ENCODE data around the gene TOMM6. TPM values are rescaled to one million over a fixed set of nuclear protein-coding genes. Genes with fewer than 3 reads are reported as not detected.

TOMM6 gene
- total and polyA plus RNA-seq, 4 donors: 48.2 to 123 (median 86.1) TPM

GRCh38 chr6:41780551-41781365 lies 6.7 kb upstream of the TOMM6 start, which contains the start of gene PRICKLE4:
Gene PRICKLE4, plus strand, starts transcription at chr6:41780782. Its CDS starts 2,692 bp downstream, at chr6:41783474.
- no peaks in the 10 kb centered on the region for H3K27me3 ChIP-seq (ENCODE audit: control insufficient read depth in 4 of 4, insufficient read depth in 4 of 4, low read length in 3 of 4)
- H3K9ac ChIP-seq (ENCODE audit: low read depth in 1 of 2, low read length in 2 of 2): peak within 1 kb of the TSS; percentile 6 to 57
- WGBS: under 1% methylated on average over 36 of the region's 36 CpGs
- H3K27ac ChIP-seq (ENCODE audit: low read depth in 1 of 2, low read length in 2 of 2): peak within 1 kb of the TSS; percentile 51 to 66
- TF ChIP-seq GABPA (IDR thresholded peaks at IDR 0.05 in 1 of 2, conservative IDR thresholded peaks at IDR 0.05 in 1 of 2) (peak in 1 of 2 donors; percentile 14), SP1 (IDR thresholded peaks at IDR 0.05) (peak; percentile 28), FOXA2 (IDR thresholded peaks at IDR 0.05) (no peak), NR2F2 (IDR thresholded peaks at IDR 0.05) (peak; percentile 7), HNF4A (conservative IDR thresholded peaks at IDR 0.05) (peak in 1 of 2 donors; percentile 7), YY1 (IDR thresholded peaks at IDR 0.05) (peak; percentile 20), TAF1 (conservative IDR thresholded peaks at IDR 0.05) (no peak), RXRA (IDR thresholded peaks at IDR 0.05) (peak in 1 of 2 donors; percentile 18)
- peaks cover 2 to 27% (median 20%) of the 10 kb centered on the region in 4 donors for H3K4me1 ChIP-seq (ENCODE audit: control insufficient read depth in 4 of 4, insufficient read depth in 4 of 4, low read length in 3 of 4)
- H3K36me3 ChIP-seq (ENCODE audit: control insufficient read depth in 4 of 4, insufficient read depth in 3 of 4, low read depth in 1 of 4, low read length in 3 of 4): peaks cover 0 to 5% (median 0%) of the 10 kb centered on the region in 4 donors
- no peaks in the 10 kb centered on the region for H3K9me3 ChIP-seq (ENCODE audit: control insufficient read depth in 4 of 4, low read length in 3 of 4)
- peak; percentile 47 for DNase-seq (ENCODE audit: low spot score)
- peak within 1 kb of the TSS; percentile 75 to 85 (median 81) for H3K4me3 ChIP-seq (ENCODE audit: low read depth in 1 of 3, low read length in 3 of 3)

DNA sequence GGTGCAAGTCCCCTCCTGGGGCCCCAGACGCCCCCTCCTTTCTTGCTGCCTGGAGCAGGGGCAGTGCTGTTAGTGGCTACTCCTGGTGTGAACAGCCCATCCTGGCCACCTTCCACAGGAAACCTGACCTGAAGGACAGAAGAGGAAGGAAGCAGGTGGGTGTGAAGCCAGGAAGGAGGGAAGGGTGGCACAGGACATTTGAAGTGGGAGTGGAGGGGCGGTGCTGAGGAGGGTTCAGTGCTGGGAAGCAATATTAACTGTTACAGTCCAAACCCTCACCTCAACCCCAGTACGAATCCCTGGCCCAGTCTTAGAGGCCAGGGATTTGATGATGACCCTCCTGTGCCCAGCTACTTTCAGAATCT lies 6.1 kb upstream of the TOMM6 start:
- Histone ChIP-seq H3K27ac (ENCODE audit: low read depth in 1 of 2, low read length in 2 of 2) (peak overlapping the region; percentile 51 to 55), H3K9me3 (ENCODE audit: control insufficient read depth in 4 of 4, low read length in 3 of 4) (no peaks in the 10 kb centered on the region), H3K36me3 (ENCODE audit: control insufficient read depth in 4 of 4, insufficient read depth in 3 of 4, low read depth in 1 of 4, low read length in 3 of 4) (peaks cover 0 to 5% (median 0%) of the 10 kb centered on the region in 4 donors), H3K4me1 (ENCODE audit: control insufficient read depth in 4 of 4, insufficient read depth in 4 of 4, low read length in 3 of 4) (peaks cover 6 to 33% (median 24%) of the 10 kb centered on the region in 4 donors), H3K9ac (ENCODE audit: low read depth in 1 of 2, low read length in 2 of 2) (peak overlapping the region; percentile 6 to 57), H3K27me3 (ENCODE audit: control insufficient read depth in 4 of 4, insufficient read depth in 4 of 4, low read length in 3 of 4) (no peaks in the 10 kb centered on the region), H3K4me3 (ENCODE audit: low read depth in 1 of 3, low read length in 3 of 3) (peak overlapping the region in 2 of 3 donors; percentile 70 to 81)
- no peak for DNase-seq (ENCODE audit: low spot score)
- 26% methylated on average over 3 of the region's 3 CpGs for WGBS
- TF ChIP-seq JUND (IDR thresholded peaks at IDR 0.05) (peak in 1 of 2 donors; percentile 2), EGR1 (IDR thresholded peaks at IDR 0.05; ENCODE audit: low read depth in 2 of 2) (no peak), YY1 (IDR thresholded peaks at IDR 0.05) (peak; percentile 0), HNF4A (conservative IDR thresholded peaks at IDR 0.05) (no peak), TAF1 (conservative IDR thresholded peaks at IDR 0.05) (no peak), REST (IDR thresholded peaks at IDR 0.05) (no peak)

DNA sequence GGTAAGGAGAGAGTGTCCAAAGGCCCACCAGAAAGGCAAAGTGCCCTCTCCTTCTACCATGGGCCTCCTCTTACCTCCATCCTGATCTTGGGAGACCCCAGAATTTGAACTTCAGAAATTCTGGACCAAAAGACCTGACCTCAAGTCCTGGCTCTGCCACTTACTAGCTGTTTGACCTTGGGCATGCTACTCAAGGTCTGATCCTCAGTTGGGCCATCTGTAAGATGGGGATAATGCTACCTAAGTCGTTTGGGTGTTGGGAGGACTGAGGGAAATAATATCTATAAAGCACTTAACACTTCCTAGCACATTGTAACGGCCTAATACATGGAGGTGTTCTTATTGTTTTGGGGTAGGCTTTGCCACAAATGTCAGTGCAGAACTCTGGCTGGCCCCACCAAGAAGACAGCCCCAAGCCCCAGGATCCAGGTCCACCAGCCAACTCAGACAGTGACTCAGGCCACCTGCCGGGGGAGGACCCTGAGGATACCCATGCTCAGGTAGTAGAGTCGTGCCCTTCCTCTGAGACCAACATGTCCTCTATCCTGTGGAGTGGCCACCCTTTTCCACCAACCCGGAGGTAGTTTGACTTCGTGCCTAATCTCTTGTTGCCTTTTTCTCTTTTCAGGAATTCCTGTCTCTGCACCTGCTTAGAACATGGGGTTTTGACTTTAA lies 4.3 kb upstream of the TOMM6 start:
- H3K36me3 ChIP-seq (ENCODE audit: control insufficient read depth in 4 of 4, insufficient read depth in 3 of 4, low read depth in 1 of 4, low read length in 3 of 4): no peaks in the 10 kb centered on the region
- no peaks in the 10 kb centered on the region for H3K9me3 ChIP-seq (ENCODE audit: control insufficient read depth in 4 of 4, low read length in 3 of 4)
- no peak overlapping the region for H3K27ac ChIP-seq (ENCODE audit: low read depth in 1 of 2, low read length in 2 of 2)
- no peak overlapping the region for H3K9ac ChIP-seq (ENCODE audit: low read depth in 1 of 2, low read length in 2 of 2)
- H3K4me1 ChIP-seq (ENCODE audit: control insufficient read depth in 4 of 4, insufficient read depth in 4 of 4, low read length in 3 of 4): peaks cover 6 to 33% (median 24%) of the 10 kb centered on the region in 4 donors
- 85% methylated on average over 6 of the region's 6 CpGs for WGBS
- no peaks in the 10 kb centered on the region for H3K27me3 ChIP-seq (ENCODE audit: control insufficient read depth in 4 of 4, insufficient read depth in 4 of 4, low read length in 3 of 4)
- DNase-seq (ENCODE audit: low spot score): no peak
- H3K4me3 ChIP-seq (ENCODE audit: low read depth in 1 of 3, low read length in 3 of 3): no peak overlapping the region
- TF ChIP-seq HNF4A (conservative IDR thresholded peaks at IDR 0.05): no peak
- TF ChIP-seq RAD21 (IDR thresholded peaks at IDR 0.05): no peak
- TF ChIP-seq FOXA1 (IDR thresholded peaks at IDR 0.05): no peak
- no peak for TF ChIP-seq JUND (IDR thresholded peaks at IDR 0.05)
- no peak for TF ChIP-seq HNF4G (IDR thresholded peaks at IDR 0.05)
- no peak for TF ChIP-seq NR2F2 (IDR thresholded peaks at IDR 0.05)
- TF ChIP-seq REST (IDR thresholded peaks at IDR 0.05): no peak
- no peak for TF ChIP-seq EGR1 (IDR thresholded peaks at IDR 0.05; ENCODE audit: low read depth in 2 of 2)
- no peak for TF ChIP-seq TAF1 (conservative IDR thresholded peaks at IDR 0.05)
- TF ChIP-seq YY1 (IDR thresholded peaks at IDR 0.05): no peak
- TF ChIP-seq, protein P1, sequence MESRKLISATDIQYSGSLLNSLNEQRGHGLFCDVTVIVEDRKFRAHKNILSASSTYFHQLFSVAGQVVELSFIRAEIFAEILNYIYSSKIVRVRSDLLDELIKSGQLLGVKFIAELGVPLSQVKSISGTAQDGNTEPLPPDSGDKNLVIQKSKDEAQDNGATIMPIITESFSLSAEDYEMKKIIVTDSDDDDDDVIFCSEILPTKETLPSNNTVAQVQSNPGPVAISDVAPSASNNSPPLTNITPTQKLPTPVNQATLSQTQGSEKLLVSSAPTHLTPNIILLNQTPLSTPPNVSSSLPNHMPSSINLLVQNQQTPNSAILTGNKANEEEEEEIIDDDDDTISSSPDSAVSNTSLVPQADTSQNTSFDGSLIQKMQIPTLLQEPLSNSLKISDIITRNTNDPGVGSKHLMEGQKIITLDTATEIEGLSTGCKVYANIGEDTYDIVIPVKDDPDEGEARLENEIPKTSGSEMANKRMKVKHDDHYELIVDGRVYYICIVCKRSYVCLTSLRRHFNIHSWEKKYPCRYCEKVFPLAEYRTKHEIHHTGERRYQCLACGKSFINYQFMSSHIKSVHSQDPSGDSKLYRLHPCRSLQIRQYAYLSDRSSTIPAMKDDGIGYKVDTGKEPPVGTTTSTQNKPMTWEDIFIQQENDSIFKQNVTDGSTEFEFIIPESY (IDR thresholded peaks at IDR 0.05): no peak
- TF ChIP-seq SP1 (IDR thresholded peaks at IDR 0.05): no peak
- no peak for TF ChIP-seq GABPA (IDR thresholded peaks at IDR 0.05 in 1 of 2, conservative IDR thresholded peaks at IDR 0.05 in 1 of 2)
